IMR-90 (cell line): ENCODE measurements around the gene CREBBP. TPM values are rescaled to one million over a fixed set of nuclear protein-coding genes. Genes with fewer than 3 reads are reported as not detected.

ENCODE experiments used
- ATAC-seq: fragments of 200-7000 bp; cut with Tn5 transposase; 2 replicates; pipeline ENCODE4 v1.9.1; 2020; ENCODE audit warnings: low read depth, mild to moderate bottlenecking, moderate library complexity
- BruUV-seq: library from RNA; stranded (reverse); fragments of 400-500 nt; replicated peaks from 2 replicates; lab custom pipeline; 2021; lab: Mats Ljungman, UMichigan
- CTCF ChIA-PET: fragments of 300-600 bp; formaldehyde crosslinking; extraction: SDS; loops from one replicate; lab custom pipeline; 2021; ENCODE audit warnings: antibody characterized with exemption; lab: Yijun Ruan, JAX
- POLR2A ChIA-PET: fragments of 300-600 bp; sonication (Branson Sonifier 250); formaldehyde crosslinking; loops from one replicate; lab custom pipeline; 2022; ENCODE audit warnings: antibody characterized with exemption; ENCODE audit not compliant: unreplicated experiment; lab: Charles Lee
- DNase-seq: peaks from one replicate; pipeline ENCODE4 v3.0.0; 2013
- H2AFZ ChIP-seq: replicated peaks from 2 replicates; pipeline ENCODE3; 2013; ENCODE audit warnings: low read length, mild to moderate bottlenecking; ENCODE audit not compliant: poor library complexity
- H2AK5ac ChIP-seq: 2 replicates; pipeline ENCODE4 v1.6.1; 2013; ENCODE audit warnings: low read depth, low read length, inconsistent platforms
- H2AK9ac ChIP-seq: replicated peaks from 2 replicates; pipeline ENCODE3; 2013; ENCODE audit warnings: mild to moderate bottlenecking, low read depth, low read length, moderate library complexity; ENCODE audit not compliant: poor library complexity
- H2BK120ac ChIP-seq: 2 replicates; pipeline ENCODE4 v1.6.1; 2013; ENCODE audit warnings: low read depth, low read length, inconsistent platforms
- H2BK15ac ChIP-seq: 3 replicates; pipeline ENCODE4 v1.6.1; 2013; ENCODE audit warnings: low read depth, low read length, inconsistent platforms
- H2BK20ac ChIP-seq: 2 replicates; pipeline ENCODE4 v1.6.1; 2013; ENCODE audit warnings: low read depth, mild to moderate bottlenecking, inconsistent platforms, low read length, moderate library complexity
- H2BK5ac ChIP-seq: 2 replicates; pipeline ENCODE4 v1.6.1; 2013; ENCODE audit warnings: mild to moderate bottlenecking, low read depth, low read length, inconsistent platforms; ENCODE audit not compliant: poor library complexity, severe bottlenecking
- H3K14ac ChIP-seq: replicated peaks from 2 replicates; pipeline ENCODE4 v1.6.1; 2013; ENCODE audit warnings: low read depth, low read length, inconsistent platforms
- H3K18ac ChIP-seq: 2 replicates; pipeline ENCODE4 v1.6.1; 2013; ENCODE audit warnings: low read depth, low read length, control low read depth
- H3K23ac ChIP-seq: 2 replicates; pipeline ENCODE4 v1.6.1; 2013; ENCODE audit warnings: low read depth, low read length, inconsistent platforms
- H3K27ac ChIP-seq: 2 replicates; pipeline ENCODE4 v1.5.1; 2013; ENCODE audit warnings: mild to moderate bottlenecking, control low read depth, low read length; ENCODE audit not compliant: insufficient read depth
- H3K27me3 ChIP-seq: 2 replicates; pipeline ENCODE4 v1.6.1; 2013; ENCODE audit warnings: low read length; ENCODE audit not compliant: control insufficient read depth, insufficient read depth
- H3K36me3 ChIP-seq: 2 replicates; pipeline ENCODE4 v1.6.1; 2013; ENCODE audit warnings: low read length, mixed read lengths; ENCODE audit not compliant: control insufficient read depth, insufficient read depth
- H3K4ac ChIP-seq: 2 replicates; pipeline ENCODE4 v1.6.1; 2013; ENCODE audit warnings: low read depth, low read length, inconsistent platforms
- H3K4me1 ChIP-seq: 2 replicates; pipeline ENCODE4 v1.6.1; 2013; ENCODE audit warnings: low read length, mixed read lengths; ENCODE audit not compliant: control insufficient read depth, insufficient read depth
- H3K4me2 ChIP-seq: 2 replicates; pipeline ENCODE4 v1.6.1; 2013; ENCODE audit warnings: low read depth, mild to moderate bottlenecking, control low read depth, low read length, moderate library complexity
- H3K4me3 ChIP-seq: 2 replicates; pipeline ENCODE4 v1.5.1; 2013; ENCODE audit warnings: low read depth, mild to moderate bottlenecking, control low read depth, low read length, moderate library complexity; ENCODE audit not compliant: insufficient read depth
- H3K56ac ChIP-seq: 2 replicates; pipeline ENCODE4 v1.6.1; 2013; ENCODE audit warnings: low read length, inconsistent platforms; ENCODE audit not compliant: insufficient read depth; ENCODE audit errors: extremely low read depth
- H3K79me1 ChIP-seq, 2 experiments: 2 replicates each; pipeline ENCODE4 v1.6.1; 2013; ENCODE audit warnings: low read length in 2 of 2, inconsistent platforms in 1 of 2, low read depth in 1 of 2
- H3K9ac ChIP-seq: 2 replicates; pipeline ENCODE4 v1.6.1; 2013; ENCODE audit warnings: low read depth, low read length, control low read depth
- H3K9me1 ChIP-seq: 2 replicates; pipeline ENCODE4 v1.6.1; 2013; ENCODE audit warnings: low read length, inconsistent platforms; ENCODE audit not compliant: insufficient read depth
- H3K9me3 ChIP-seq: 2 replicates; pipeline ENCODE4 v1.6.1; 2013; ENCODE audit warnings: low read length; ENCODE audit not compliant: control insufficient read depth, insufficient read depth
- H4K20me1 ChIP-seq: 2 replicates; pipeline ENCODE4 v1.6.1; 2013; ENCODE audit warnings: low read length, inconsistent platforms; ENCODE audit not compliant: insufficient read depth
- H4K5ac ChIP-seq: 2 replicates; pipeline ENCODE4 v1.6.1; 2013; ENCODE audit warnings: mild to moderate bottlenecking, low read depth, low read length, control low read depth
- H4K8ac ChIP-seq, 2 experiments: 2 replicates each; pipeline ENCODE4 v1.6.1; 2013; ENCODE audit warnings: low read depth in 2 of 2, low read length in 2 of 2, control low read depth in 1 of 2, inconsistent platforms in 1 of 2
- H4K91ac ChIP-seq: 2 replicates; pipeline ENCODE4 v1.6.1; 2013; ENCODE audit warnings: low read depth, low read length, inconsistent platforms; ENCODE audit not compliant: insufficient read depth
- BHLHE40 ChIP-seq: fragments of 150-350 bp; IDR thresholded peaks from 2 replicates; pipeline ENCODE4 v1.6.1; 2016; ENCODE audit warnings: mild to moderate bottlenecking, low read depth, low read length
- CEBPB ChIP-seq: IDR thresholded peaks from 2 replicates; pipeline ENCODE4 v1.6.1; 2012; ENCODE audit warnings: low read depth, low read length, improper control_type of control experiment
- CHD1 ChIP-seq: IDR thresholded peaks from 2 replicates; pipeline ENCODE4 v1.6.1; 2012; ENCODE audit warnings: low read depth, low read length, improper control_type of control experiment
- FOS ChIP-seq: fragments of 150-350 bp; IDR thresholded peaks from 2 replicates; pipeline ENCODE4 v1.6.1; 2016; ENCODE audit warnings: low read depth, low read length
- MAFK ChIP-seq: IDR thresholded peaks from 2 replicates; pipeline ENCODE4 v1.6.1; 2012; ENCODE audit warnings: low read depth, low read length, improper control_type of control experiment
- MAZ ChIP-seq: IDR thresholded peaks from 2 replicates; pipeline ENCODE4 v1.6.1; 2012; ENCODE audit warnings: low read depth, mild to moderate bottlenecking, low read length, improper control_type of control experiment, moderate library complexity, borderline replicate concordance
- MXI1 ChIP-seq: IDR thresholded peaks from 2 replicates; pipeline ENCODE4 v1.6.1; 2012; ENCODE audit warnings: low read depth, mild to moderate bottlenecking, low read length, moderate library complexity, borderline replicate concordance
- NFE2L2 ChIP-seq: fragments of 150-350 bp; IDR thresholded peaks from 2 replicates; pipeline ENCODE4 v1.6.1; 2016; ENCODE audit warnings: low read depth, mild to moderate bottlenecking, low read length
- POLR2A ChIP-seq: IDR thresholded peaks from 2 replicates; pipeline ENCODE4 v1.6.1; 2012; ENCODE audit warnings: mild to moderate bottlenecking, low read depth, low read length
- RAD21 ChIP-seq: IDR thresholded peaks from 2 replicates; pipeline ENCODE4 v1.6.1; 2012; ENCODE audit warnings: low read length, improper control_type of control experiment
- RCOR1 ChIP-seq: IDR thresholded peaks from 2 replicates; pipeline ENCODE4 v1.6.1; 2012; ENCODE audit warnings: mild to moderate bottlenecking, low read length, improper control_type of control experiment; ENCODE audit not compliant: insufficient replicate concordance
- RFX5 ChIP-seq: IDR thresholded peaks from 2 replicates; pipeline ENCODE4 v1.8.0; 2012; ENCODE audit warnings: low read depth, mild to moderate bottlenecking, low read length, moderate library complexity
- SMC3 ChIP-seq: fragments of 150-350 bp; IDR thresholded peaks from 2 replicates; pipeline ENCODE4 v1.6.1; 2016; ENCODE audit warnings: low read depth, mild to moderate bottlenecking, antibody characterized with exemption, low read length, moderate library complexity
- WGBS, 2 experiments: methylation state at CpG; one replicate each; pipeline versions ENCODE4 v1.1.5 to v1.1.7; 2013; ENCODE audit warnings: missing lambda C conversion rate in 2 of 2; ENCODE audit not compliant: insufficient read length in 1 of 2; ENCODE audit errors: extremely low coverage in 2 of 2; 5-methylcytosine and 5-hydroxymethylcytosine counted together
- dilution Hi-C: fragments of 300-500 bp; cut with HindIII; formaldehyde crosslinking; loops from one replicate; pipeline ENCODE4 v1.14.3; 2018; ENCODE audit warnings: low sequenced_read_pairs; ENCODE audit not compliant: unreplicated experiment
- in situ Hi-C: fragments of 300-500 bp; cut with MboI; formaldehyde crosslinking; loops from 3 replicates; pipeline ENCODE4 v1.14.3; 2019; ENCODE audit warnings: low sequenced_read_pairs, inconsistent platforms, mixed read lengths
- intact Hi-C: fragments of 100-400 bp; cut with micrococcal nuclease; formaldehyde crosslinking; loops from 2 replicates; pipeline ENCODE4 v1.10.0; 2022
- polyA plus RNA-seq, 3 experiments: library from polyadenylated mRNA; depleted of rRNA; stranded (reverse); fragments of >200 nt; gene quantifications; 2 replicates each; pipeline ENCODE4 v1.2.3, GENCODE V29; 2012; ENCODE audit warnings: low replicate concordance in 1 of 3
- total RNA-seq: library from RNA; depleted of rRNA; stranded (reverse); fragments of >200 nt; gene quantifications from 2 replicates; pipeline ENCODE4 v1.2.3, GENCODE V29; 2012
- TF ChIP-seq, protein P1 (sequence below): fragments of 150-350 bp; IDR thresholded peaks from 2 replicates; pipeline ENCODE4 v1.6.1; 2017; ENCODE audit warnings: mild to moderate bottlenecking, antibody characterized with exemption, low read length, low read depth
- TF ChIP-seq, protein P2 (sequence below): conservative IDR thresholded peaks from 2 replicates; pipeline ENCODE4 v1.5.1; 2012; ENCODE audit warnings: mild to moderate bottlenecking, low read depth, low read length, improper control_type of control experiment
- TF ChIP-seq, protein P3 (sequence below): fragments of 150-350 bp; IDR thresholded peaks from 2 replicates; pipeline ENCODE4 v1.6.1; 2016; ENCODE audit warnings: low read depth, mild to moderate bottlenecking, low read length, moderate library complexity, borderline replicate concordance

CREBBP gene
- total and polyA plus RNA-seq, 2 of the 4 experiments (the other 2 are of a cell fraction) = 7.3 to 12.5 TPM

DNA sequence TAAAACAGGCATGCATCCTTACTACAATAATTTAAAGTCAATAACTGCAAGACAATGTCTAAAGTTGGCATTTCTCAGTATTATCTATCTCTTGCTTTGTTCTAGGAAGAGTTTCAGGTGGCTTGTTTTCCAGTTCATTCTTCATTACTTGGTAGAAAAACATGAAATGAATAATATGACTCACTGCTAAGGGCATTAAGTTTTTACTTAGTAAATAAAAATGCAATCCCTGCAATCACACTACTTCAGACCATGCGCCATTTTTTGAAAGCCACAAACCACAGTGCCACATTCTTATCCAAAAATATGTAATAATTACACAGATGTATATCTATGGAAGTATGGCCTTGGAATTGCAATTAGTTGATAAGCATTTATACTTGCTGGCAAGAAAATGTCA is 55.4 kb downstream of the CREBBP start:
- Histone ChIP-seq H3K79me1 (peaks cover 54 to 89% of the 10 kb centered on the region in 2 experiments), H2AFZ (no peak overlapping the region), H3K9me1 (peaks cover 44% of the 10 kb centered on the region), H3K14ac (no peak overlapping the region), H4K91ac (no peak overlapping the region), H4K20me1 (peaks cover 97% of the 10 kb centered on the region), H2BK5ac (no peak overlapping the region), H3K18ac (no peak overlapping the region), H3K4me3 (no peak overlapping the region), H4K5ac (no peak overlapping the region), H2BK15ac (no peak overlapping the region), H3K27ac (no peak overlapping the region), H3K36me3 (peaks cover 3% of the 10 kb centered on the region; the same call in 1 of the 2 replicates), H3K4me1 (peaks cover 39% of the 10 kb centered on the region), H2AK9ac (no peak overlapping the region), H3K9me3 (no peaks in the 10 kb centered on the region), H2BK20ac (no peak overlapping the region), H2BK120ac (no peak overlapping the region), H3K9ac (no peak overlapping the region), H3K4me2 (peak overlapping the region; percentile 20; the same call in 1 of the 2 replicates), H3K56ac (no peak overlapping the region), H3K4ac (no peak overlapping the region), H4K8ac (no peak overlapping the region), H3K27me3 (no peaks in the 10 kb centered on the region), H3K23ac (no peak overlapping the region), H2AK5ac (no peak overlapping the region)
- BruUV-seq = no TSS peak
- WGBS, 2 experiments = no CpG with 5 or more reads among the region's 1 CpG
- ChIA-PET CTCF (no interaction called here), POLR2A (no interaction called here)
- ATAC-seq (peak; percentile 60), DNase-seq (peak; percentile 45)
- in situ Hi-C loops (no loop called here), intact Hi-C loops (loop anchor here (5.0 kb wide), 1 partner anchor 47 kb away; no protein-coding TSS in a partner anchor), dilution Hi-C loops (no loop called here)
- no peak for TF ChIP-seq MXI1
- TF ChIP-seq RAD21 = no peak
- TF ChIP-seq, protein P1, sequence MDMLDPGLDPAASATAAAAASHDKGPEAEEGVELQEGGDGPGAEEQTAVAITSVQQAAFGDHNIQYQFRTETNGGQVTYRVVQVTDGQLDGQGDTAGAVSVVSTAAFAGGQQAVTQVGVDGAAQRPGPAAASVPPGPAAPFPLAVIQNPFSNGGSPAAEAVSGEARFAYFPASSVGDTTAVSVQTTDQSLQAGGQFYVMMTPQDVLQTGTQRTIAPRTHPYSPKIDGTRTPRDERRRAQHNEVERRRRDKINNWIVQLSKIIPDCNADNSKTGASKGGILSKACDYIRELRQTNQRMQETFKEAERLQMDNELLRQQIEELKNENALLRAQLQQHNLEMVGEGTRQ = no peak
- no peak for TF ChIP-seq POLR2A
- 0 out of 2 replicates have a peak, but pooled peaks have one; percentile 6 for TF ChIP-seq BHLHE40
- peak; percentile 49; the same call in 1 of the 2 replicates for TF ChIP-seq CEBPB
- TF ChIP-seq MAFK = no peak
- no peak for TF ChIP-seq NFE2L2
- TF ChIP-seq RFX5 = no peak
- TF ChIP-seq, protein P2, sequence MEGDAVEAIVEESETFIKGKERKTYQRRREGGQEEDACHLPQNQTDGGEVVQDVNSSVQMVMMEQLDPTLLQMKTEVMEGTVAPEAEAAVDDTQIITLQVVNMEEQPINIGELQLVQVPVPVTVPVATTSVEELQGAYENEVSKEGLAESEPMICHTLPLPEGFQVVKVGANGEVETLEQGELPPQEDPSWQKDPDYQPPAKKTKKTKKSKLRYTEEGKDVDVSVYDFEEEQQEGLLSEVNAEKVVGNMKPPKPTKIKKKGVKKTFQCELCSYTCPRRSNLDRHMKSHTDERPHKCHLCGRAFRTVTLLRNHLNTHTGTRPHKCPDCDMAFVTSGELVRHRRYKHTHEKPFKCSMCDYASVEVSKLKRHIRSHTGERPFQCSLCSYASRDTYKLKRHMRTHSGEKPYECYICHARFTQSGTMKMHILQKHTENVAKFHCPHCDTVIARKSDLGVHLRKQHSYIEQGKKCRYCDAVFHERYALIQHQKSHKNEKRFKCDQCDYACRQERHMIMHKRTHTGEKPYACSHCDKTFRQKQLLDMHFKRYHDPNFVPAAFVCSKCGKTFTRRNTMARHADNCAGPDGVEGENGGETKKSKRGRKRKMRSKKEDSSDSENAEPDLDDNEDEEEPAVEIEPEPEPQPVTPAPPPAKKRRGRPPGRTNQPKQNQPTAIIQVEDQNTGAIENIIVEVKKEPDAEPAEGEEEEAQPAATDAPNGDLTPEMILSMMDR = no peak
- no peak for TF ChIP-seq RCOR1
- 0 out of 2 replicates have a peak, but pooled peaks have one; percentile 12 for TF ChIP-seq FOS
- TF ChIP-seq CHD1 = no peak
- TF ChIP-seq, protein P3, sequence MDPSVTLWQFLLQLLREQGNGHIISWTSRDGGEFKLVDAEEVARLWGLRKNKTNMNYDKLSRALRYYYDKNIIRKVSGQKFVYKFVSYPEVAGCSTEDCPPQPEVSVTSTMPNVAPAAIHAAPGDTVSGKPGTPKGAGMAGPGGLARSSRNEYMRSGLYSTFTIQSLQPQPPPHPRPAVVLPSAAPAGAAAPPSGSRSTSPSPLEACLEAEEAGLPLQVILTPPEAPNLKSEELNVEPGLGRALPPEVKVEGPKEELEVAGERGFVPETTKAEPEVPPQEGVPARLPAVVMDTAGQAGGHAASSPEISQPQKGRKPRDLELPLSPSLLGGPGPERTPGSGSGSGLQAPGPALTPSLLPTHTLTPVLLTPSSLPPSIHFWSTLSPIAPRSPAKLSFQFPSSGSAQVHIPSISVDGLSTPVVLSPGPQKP = no peak
- no peak for TF ChIP-seq MAZ
- TF ChIP-seq SMC3 = no peak
